Trophoblast cell (in vitro differentiated cells and primary cell): ENCODE measurements around the gene GHDC.
"Not testable (repeated sequence)": the region's sequence is repeated elsewhere in the genome, so short reads cannot be mapped to it uniquely, and the experiment has no call there.

Experiments
- DNase-seq, 2 donors: peaks; one replicate each; pipeline ENCODE4 v3.0.0-alpha.2; 2016
- H2AFZ ChIP-seq: 2 replicates; pipeline ENCODE4 v1.6.1; 2013; ENCODE audit warnings: low read length, moderate library complexity, mild to moderate bottlenecking; ENCODE audit not compliant: insufficient read depth, poor library complexity
- H2AK5ac ChIP-seq: 2 replicates; pipeline ENCODE4 v1.6.1; 2013; ENCODE audit warnings: mild to moderate bottlenecking, low read length
- H2BK120ac ChIP-seq: 2 replicates; pipeline ENCODE4 v1.6.1; 2013; ENCODE audit warnings: low read length, mild to moderate bottlenecking, moderate library complexity; ENCODE audit not compliant: insufficient read depth, poor library complexity
- H2BK12ac ChIP-seq: 2 replicates; pipeline ENCODE4 v1.6.1; 2013; ENCODE audit warnings: mild to moderate bottlenecking, low read length, moderate library complexity
- H2BK5ac ChIP-seq: 2 replicates; pipeline ENCODE4 v1.6.1; 2013; ENCODE audit warnings: low read length, low read depth, moderate library complexity, mild to moderate bottlenecking; ENCODE audit not compliant: poor library complexity
- H3K14ac ChIP-seq: 2 replicates; pipeline ENCODE4 v1.6.1; 2013; ENCODE audit warnings: mild to moderate bottlenecking, low read length
- H3K18ac ChIP-seq: 2 replicates; pipeline ENCODE4 v1.6.1; 2013; ENCODE audit warnings: mild to moderate bottlenecking, low read length
- H3K23ac ChIP-seq: 2 replicates; pipeline ENCODE4 v1.6.1; 2013; ENCODE audit warnings: low read length
- H3K27ac ChIP-seq: 2 replicates; pipeline ENCODE4 v1.5.1; 2013; ENCODE audit warnings: low read depth, mild to moderate bottlenecking, inconsistent platforms, low read length, moderate library complexity
- H3K27me3 ChIP-seq: 2 replicates; pipeline ENCODE4 v1.6.1; 2013; ENCODE audit warnings: inconsistent platforms, mild to moderate bottlenecking, low read length, moderate library complexity; ENCODE audit not compliant: insufficient read depth
- H3K36me3 ChIP-seq, 2 experiments: 1 replicate in 1 of 2; 2 replicates in 1 of 2; pipeline ENCODE4 v1.6.1; 2013; ENCODE audit warnings: low read length in 2 of 2, mild to moderate bottlenecking in 2 of 2, moderate library complexity in 1 of 2; ENCODE audit not compliant: insufficient read depth in 2 of 2, control insufficient read depth in 1 of 2
- H3K4ac ChIP-seq: 2 replicates; pipeline ENCODE4 v1.6.1; 2013; ENCODE audit warnings: low read depth, mild to moderate bottlenecking, low read length, moderate library complexity
- H3K4me1 ChIP-seq, 2 experiments: 1 replicate in 1 of 2; 2 replicates in 1 of 2; pipeline ENCODE4 v1.6.1; 2013; ENCODE audit warnings: low read length in 2 of 2, mild to moderate bottlenecking in 2 of 2, moderate library complexity in 1 of 2; ENCODE audit not compliant: insufficient read depth in 2 of 2, control insufficient read depth in 1 of 2
- H3K4me2 ChIP-seq: 2 replicates; pipeline ENCODE4 v1.6.1; 2013; ENCODE audit warnings: inconsistent platforms, mild to moderate bottlenecking, low read length, moderate library complexity
- H3K4me3 ChIP-seq: 2 replicates; pipeline ENCODE4 v1.5.1; 2013; ENCODE audit warnings: mild to moderate bottlenecking, low read depth, low read length, inconsistent platforms
- H3K79me1 ChIP-seq: one replicate; pipeline ENCODE4 v1.6.1; 2013; ENCODE audit warnings: low read length
- H3K79me2 ChIP-seq: 2 replicates; pipeline ENCODE4 v1.6.1; 2013; ENCODE audit warnings: low read length, mild to moderate bottlenecking; ENCODE audit not compliant: control insufficient read depth, insufficient read depth, poor library complexity
- H3K9ac ChIP-seq: 2 replicates; pipeline ENCODE4 v1.6.1; 2013; ENCODE audit warnings: mild to moderate bottlenecking, low read length
- H3K9me3 ChIP-seq: 2 replicates; pipeline ENCODE4 v1.6.1; 2013; ENCODE audit warnings: low read depth, mild to moderate bottlenecking, control low read depth, inconsistent platforms, low read length; ENCODE audit not compliant: insufficient read depth
- H4K12ac ChIP-seq: 2 replicates; pipeline ENCODE4 v1.6.1; 2013; ENCODE audit warnings: low read depth, mild to moderate bottlenecking, low read length, moderate library complexity
- H4K8ac ChIP-seq: 2 replicates; pipeline ENCODE4 v1.6.1; 2013; ENCODE audit warnings: low read depth, mild to moderate bottlenecking, low read length, moderate library complexity
- H4K91ac ChIP-seq: one replicate; pipeline ENCODE4 v1.6.1; 2013; ENCODE audit warnings: low read depth, mild to moderate bottlenecking, low read length, moderate library complexity
- WGBS: extraction: QIAGEN DNeasy Blood & Tissue Kit; methylation state at CpG from one replicate; pipeline ENCODE4 v1.1.7; 2013; ENCODE audit warnings: missing lambda C conversion rate; ENCODE audit not compliant: insufficient read length, insufficient coverage; ENCODE audit errors: extremely low coverage; 5-methylcytosine and 5-hydroxymethylcytosine counted together

Gene GHDC

GRCh38 chr17:42240201-42240600 lies 45.9 kb upstream of the GHDC start:
- no CpG with 5 or more reads among the region's 5 CpGs for WGBS
- H2AK5ac ChIP-seq: no peak overlapping the region
- H3K23ac ChIP-seq: no peak overlapping the region
- H4K91ac ChIP-seq: no peak overlapping the region
- H2AFZ ChIP-seq: no peak overlapping the region
- no peaks in the 10 kb centered on the region for H3K36me3 ChIP-seq
- no peak overlapping the region for H3K27ac ChIP-seq
- H3K18ac ChIP-seq: no peak overlapping the region
- H2BK5ac ChIP-seq: no peak overlapping the region
- no peak overlapping the region for H3K4me3 ChIP-seq
- no peak overlapping the region for H3K14ac ChIP-seq
- DNase-seq: peak; percentile 30 to 87
- H3K4me2 ChIP-seq: no peak overlapping the region
- no peak overlapping the region for H2BK120ac ChIP-seq
- no peak overlapping the region for H4K8ac ChIP-seq
- no peak overlapping the region for H3K4ac ChIP-seq
- no peaks in the 10 kb centered on the region for H3K79me1 ChIP-seq
- H3K27me3 ChIP-seq: no peaks in the 10 kb centered on the region
- H3K9ac ChIP-seq: no peak overlapping the region
- H3K9me3 ChIP-seq: no peaks in the 10 kb centered on the region
- no peaks in the 10 kb centered on the region for H3K79me2 ChIP-seq
- H3K4me1 ChIP-seq: no peaks in the 10 kb centered on the region
- H2BK12ac ChIP-seq: no peak overlapping the region
- no peak overlapping the region for H4K12ac ChIP-seq

DNA sequence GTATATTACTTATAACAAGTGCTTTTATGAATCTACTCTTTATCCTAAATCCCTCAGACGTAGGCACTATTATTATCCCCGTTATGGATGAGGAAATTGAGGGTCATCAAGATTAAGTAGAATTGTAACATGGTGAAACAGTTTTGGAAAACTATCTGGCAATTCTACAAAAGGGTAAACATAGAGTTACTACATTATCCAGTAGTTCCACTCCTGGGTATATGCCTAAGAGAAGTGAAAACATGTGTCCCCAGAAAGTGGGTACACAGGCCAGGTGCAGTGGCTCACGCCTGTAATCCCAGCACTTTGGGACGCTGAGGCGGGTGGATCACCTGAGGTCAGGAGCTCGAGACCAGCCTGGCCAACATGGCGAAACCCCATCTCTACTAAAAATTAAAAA lies 45.3 kb upstream of the GHDC start:
- not testable (repeated sequence) for H3K79me2 ChIP-seq, H2BK5ac ChIP-seq, H2BK120ac ChIP-seq, H3K4ac ChIP-seq, H3K4me2 ChIP-seq, H3K4me1 ChIP-seq, H2AFZ ChIP-seq, H3K18ac ChIP-seq, H3K36me3 ChIP-seq, H4K8ac ChIP-seq, H2AK5ac ChIP-seq, H3K14ac ChIP-seq, H3K9me3 ChIP-seq, H3K9ac ChIP-seq, H3K27ac ChIP-seq, H3K27me3 ChIP-seq, H4K12ac ChIP-seq, H3K79me1 ChIP-seq, H3K4me3 ChIP-seq, H4K91ac ChIP-seq, H2BK12ac ChIP-seq, DNase-seq, H3K23ac ChIP-seq
- WGBS: no CpG with 5 or more reads among the region's 7 CpGs

DNA sequence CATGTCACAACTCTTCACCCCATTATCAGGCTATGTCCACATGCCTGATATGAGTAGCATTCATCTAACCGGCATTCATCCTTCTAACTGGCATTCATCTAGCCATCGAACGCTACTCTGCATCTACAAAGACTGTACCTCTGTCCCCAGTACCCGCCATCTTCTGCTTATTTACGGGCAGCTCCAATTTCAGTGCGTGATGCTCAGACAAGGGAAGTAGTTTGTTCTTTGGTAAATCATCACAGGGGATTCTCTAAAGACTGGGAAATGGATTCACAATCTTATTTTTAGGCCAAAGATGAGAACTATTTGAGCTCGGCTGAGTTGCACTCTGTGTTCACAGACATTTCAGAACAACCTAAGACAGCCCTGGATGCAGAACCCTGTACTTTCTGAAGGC lies 42.5 kb upstream of the GHDC start:
- no peak overlapping the region for H4K91ac ChIP-seq
- no peak overlapping the region for H3K18ac ChIP-seq
- no peak overlapping the region for H2BK120ac ChIP-seq
- H3K79me2 ChIP-seq: no peaks in the 10 kb centered on the region
- WGBS: no CpG with 5 or more reads among the region's 7 CpGs
- no peak overlapping the region for H3K27ac ChIP-seq
- H3K23ac ChIP-seq: no peak overlapping the region
- no peaks in the 10 kb centered on the region for H3K79me1 ChIP-seq
- H3K4me1 ChIP-seq: no peaks in the 10 kb centered on the region
- H2BK12ac ChIP-seq: no peak overlapping the region
- no peaks in the 10 kb centered on the region for H3K9me3 ChIP-seq
- no peak overlapping the region for H2AFZ ChIP-seq
- H3K36me3 ChIP-seq: no peaks in the 10 kb centered on the region
- no peak overlapping the region for H3K9ac ChIP-seq
- H3K4ac ChIP-seq: no peak overlapping the region
- no peak overlapping the region for H3K4me2 ChIP-seq
- no peak overlapping the region for H4K12ac ChIP-seq
- no peak overlapping the region for H2BK5ac ChIP-seq
- no peak overlapping the region for H2AK5ac ChIP-seq
- H4K8ac ChIP-seq: no peak overlapping the region
- no peaks in the 10 kb centered on the region for H3K27me3 ChIP-seq
- no peak for DNase-seq
- no peak overlapping the region for H3K4me3 ChIP-seq
- H3K14ac ChIP-seq: no peak overlapping the region

DNA sequence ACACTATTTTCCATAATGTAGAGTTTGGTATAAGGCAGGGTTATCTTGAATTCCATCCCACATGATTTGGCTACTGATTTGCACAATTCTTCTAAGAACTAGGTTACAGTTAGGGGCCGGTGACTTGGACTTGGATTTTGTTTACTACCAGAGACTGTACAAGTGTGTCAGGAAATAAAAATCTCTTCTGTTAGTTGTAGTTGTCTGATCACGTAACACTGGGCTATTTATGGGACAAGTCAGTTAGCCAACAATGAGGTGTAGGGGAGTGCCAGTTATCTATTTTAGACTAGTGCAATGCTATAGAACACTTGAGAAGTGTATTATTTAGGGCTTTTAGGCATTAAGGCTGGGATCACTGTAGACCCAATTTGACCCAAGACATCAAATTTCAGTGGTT lies 39.7 kb upstream of the GHDC start:
- no peaks in the 10 kb centered on the region for H3K9me3 ChIP-seq
- H3K79me1 ChIP-seq: no peaks in the 10 kb centered on the region
- H3K27ac ChIP-seq: no peak overlapping the region
- H4K91ac ChIP-seq: no peak overlapping the region
- H3K14ac ChIP-seq: no peak overlapping the region
- H3K4me3 ChIP-seq: no peak overlapping the region
- no CpG with 5 or more reads among the region's 2 CpGs for WGBS
- H3K79me2 ChIP-seq: no peaks in the 10 kb centered on the region
- no peaks in the 10 kb centered on the region for H3K36me3 ChIP-seq
- H3K4me1 ChIP-seq: no peaks in the 10 kb centered on the region
- no peak overlapping the region for H2BK5ac ChIP-seq
- no peak overlapping the region for H2BK12ac ChIP-seq
- H2AFZ ChIP-seq: no peak overlapping the region
- no peak overlapping the region for H4K8ac ChIP-seq
- H3K4me2 ChIP-seq: no peak overlapping the region
- H3K27me3 ChIP-seq: no peaks in the 10 kb centered on the region
- no peak overlapping the region for H4K12ac ChIP-seq
- H3K18ac ChIP-seq: no peak overlapping the region
- DNase-seq: peak in 1 of 2 donors; percentile 65
- H3K9ac ChIP-seq: no peak overlapping the region
- no peak overlapping the region for H2AK5ac ChIP-seq
- no peak overlapping the region for H3K4ac ChIP-seq
- no peak overlapping the region for H3K23ac ChIP-seq
- no peak overlapping the region for H2BK120ac ChIP-seq
